Nephron (organoid): Measurements from ENCODE around the gene ALDOA.

Experiments
- H3K27ac Mint-ChIP-seq, 3 experiments: 2 replicates each; pipeline ENCODE4 v1.8.0; 2020; ENCODE audit warnings: mixed read lengths in 3 of 3, mild to moderate bottlenecking in 2 of 3, moderate library complexity in 1 of 3
- H3K27me3 Mint-ChIP-seq: 2 replicates; pipeline ENCODE4 v1.8.0; 2021; ENCODE audit warnings: low read depth, mild to moderate bottlenecking, moderate library complexity, mixed read lengths
- H3K36me3 Mint-ChIP-seq: 2 replicates; pipeline ENCODE4 v1.8.0; 2020; ENCODE audit warnings: low read depth, mixed read lengths
- H3K4me1 Mint-ChIP-seq: 2 replicates; pipeline ENCODE4 v1.8.0; 2020; ENCODE audit warnings: mixed read lengths
- H3K4me3 Mint-ChIP-seq, 3 experiments: 2 replicates each; pipeline ENCODE4 v1.8.0; 2020; ENCODE audit warnings: mild to moderate bottlenecking in 3 of 3, mixed read lengths in 3 of 3, moderate library complexity in 2 of 3
- H3K9me3 Mint-ChIP-seq: 2 replicates; pipeline ENCODE4 v1.8.0; 2020; ENCODE audit warnings: mixed read lengths
- CTCF ChIP-seq, 3 experiments: fragments of 200-600 bp; sonication (generic); IDR thresholded peaks; one replicate each; pipeline ENCODE4 v1.5.0; 2021; ENCODE audit warnings: antibody characterized with exemption in 3 of 3; ENCODE audit not compliant: unreplicated experiment in 3 of 3

The ALDOA gene

GRCh38 chr16:30092373-30093010 lies 26.9 kb downstream of the ALDOA start:
- H3K4me1 Mint-ChIP-seq: peaks cover 44% of the 10 kb centered on the region
- H3K9me3 Mint-ChIP-seq: peaks cover 2% of the 10 kb centered on the region
- H3K27ac Mint-ChIP-seq: peak overlapping the region; percentile 82 to 95 (median 83)
- H3K4me3 Mint-ChIP-seq: peak overlapping the region; percentile 87 to 91 (median 91)
- H3K36me3 Mint-ChIP-seq: peaks cover 11% of the 10 kb centered on the region
- peak; percentile 38 to 55 (median 49) for TF ChIP-seq CTCF (IDR thresholded peaks at IDR 0.05; ENCODE audit: unreplicated experiment in 3 of 3)
- no peaks in the 10 kb centered on the region for H3K27me3 Mint-ChIP-seq

- TF ChIP-seq CTCF (IDR thresholded peaks at IDR 0.05; ENCODE audit: unreplicated experiment in 3 of 3): no peak
- Mint-ChIP-seq H3K9me3 (peaks cover 14% of the 10 kb centered on the region), H3K4me1 (peaks cover 46% of the 10 kb centered on the region), H3K4me3 (peak overlapping the region; percentile 84 to 91 (median 85)), H3K27ac (peak overlapping the region; percentile 72 to 89 (median 73)), H3K27me3 (no peaks in the 10 kb centered on the region), H3K36me3 (peaks cover 19% of the 10 kb centered on the region)
These were observed 29.1 kb downstream of the ALDOA start for GRCh38 chr16:30094541-30095165.

- Mint-ChIP-seq H3K27me3 (no peaks in the 10 kb centered on the region), H3K4me1 (peaks cover 41% of the 10 kb centered on the region), H3K36me3 (peaks cover 19% of the 10 kb centered on the region), H3K4me3 (peak overlapping the region; percentile 84 to 91 (median 85)), H3K9me3 (peaks cover 14% of the 10 kb centered on the region), H3K27ac (peak overlapping the region in 2 of 3 experiments; percentile 73 to 89)
- no peak for TF ChIP-seq CTCF (IDR thresholded peaks at IDR 0.05; ENCODE audit: unreplicated experiment in 3 of 3)
These were observed 29.9 kb downstream of the ALDOA start for GRCh38 chr16:30095166-30096078.

- H3K36me3 Mint-ChIP-seq: peaks cover 26% of the 10 kb centered on the region
- peaks cover 14% of the 10 kb centered on the region for H3K9me3 Mint-ChIP-seq
- peak within 1 kb of the TSS; percentile 84 to 97 (median 92) for H3K4me3 Mint-ChIP-seq
- peaks cover 41% of the 10 kb centered on the region for H3K4me1 Mint-ChIP-seq
- H3K27ac Mint-ChIP-seq: peak within 1 kb of the TSS; percentile 93 to 98 (median 98)
- no peak for TF ChIP-seq CTCF (IDR thresholded peaks at IDR 0.05; ENCODE audit: unreplicated experiment in 3 of 3)
- H3K27me3 Mint-ChIP-seq: no peaks in the 10 kb centered on the region
These were observed 30.7 kb downstream of the ALDOA start, which contains the start of gene YPEL3 for GRCh38 chr16:30096105-30096861. Gene YPEL3, minus strand, starts transcription at chr16:30096213. Its CDS starts 731 bp downstream, at chr16:30095482.

GRCh38 chr16:30096862-30097563 lies 31.5 kb downstream of the ALDOA start:
- Mint-ChIP-seq H3K27ac (peak overlapping the region; percentile 93 to 98 (median 98)), H3K27me3 (no peaks in the 10 kb centered on the region), H3K4me3 (peak overlapping the region; percentile 80 to 97 (median 92)), H3K4me1 (peaks cover 35% of the 10 kb centered on the region), H3K9me3 (peaks cover 16% of the 10 kb centered on the region), H3K36me3 (peaks cover 33% of the 10 kb centered on the region)
- TF ChIP-seq CTCF (IDR thresholded peaks at IDR 0.05; ENCODE audit: unreplicated experiment in 3 of 3): no peak
